Uterus (tissue), 2 donors: Measurements from ENCODE around the gene CYBRD1.

Experiments used
- CTCF ChIP-seq, 4 experiments: fragments of 200-600 bp in 2 of 4; fragments of 450-650 bp in 2 of 4; sonication (generic) in 2 of 4; IDR thresholded peaks; one replicate each; pipeline ENCODE4 v1.5.1; 2016 to 2019; ENCODE audit warnings: antibody characterized with exemption in 4 of 4, mild to moderate bottlenecking in 2 of 4, moderate library complexity in 1 of 4
- POLR2A ChIP-seq, 2 donors: fragments of 450-650 bp; IDR thresholded peaks; one replicate each; pipeline ENCODE4 v1.6.1; 2016; ENCODE audit warnings: antibody characterized with exemption in 2 of 2, mild to moderate bottlenecking in 1 of 2, moderate library complexity in 1 of 2

GRCh38 chr2:171512683-171513195 lies 9.5 kb upstream of the CYBRD1 start:
- TF ChIP-seq CTCF (IDR thresholded peaks at IDR 0.05) (no peak), POLR2A (IDR thresholded peaks at IDR 0.05) (no peak)
